ENCODE data around the gene CGGBP1. TPM values are rescaled to one million over a fixed set of nuclear protein-coding genes. Genes with fewer than 3 reads are reported as not detected.

The CGGBP1 gene
- polyA plus RNA-seq, 3 donors = 61.0 to 82.4 (median 68.7) TPM

- Histone ChIP-seq H4K20me1 (ENCODE audit: insufficient read depth, low read length) (peaks cover 59% of the 10 kb centered on the region), H3K27me3 (ENCODE audit: control insufficient read depth in 2 of 2, insufficient read depth in 2 of 2, low read length in 2 of 2) (no peaks in the 10 kb centered on the region), H2AFZ (ENCODE audit: insufficient read depth, low read depth, low read length, poor library complexity, severe bottlenecking) (peak overlapping the region; percentile 81), H3K4me1 (ENCODE audit: control insufficient read depth in 1 of 2, insufficient read depth in 2 of 2, low read length in 2 of 2) (peaks cover 25 to 45% of the 10 kb centered on the region in 2 donors), H3K36me3 (replicated peaks in 1 of 2; ENCODE audit: control insufficient read depth in 1 of 2, insufficient read depth in 2 of 2, low read length in 2 of 2) (peaks cover 25 to 34% of the 10 kb centered on the region in 2 donors), H3K79me2 (ENCODE audit: insufficient read depth, low read length) (peaks cover 84% of the 10 kb centered on the region), H3K9me3 (replicated peaks in 1 of 2; ENCODE audit: control insufficient read depth in 1 of 2, insufficient read depth in 1 of 2, low read length in 2 of 2) (no peaks in the 10 kb centered on the region), H3K27ac (ENCODE audit: low read depth in 1 of 2, low read length in 2 of 2) (peak overlapping the region; percentile 89 to 96), H3K4me3 (replicated peaks in 1 of 3; ENCODE audit: low read depth in 2 of 3, low read length in 3 of 3) (peak overlapping the region; percentile 78 to 96 (median 78)), H3K4me2 (replicated peaks; ENCODE audit: extremely low read depth, low read length, poor library complexity, severe bottlenecking) (peak overlapping the region; percentile 87), H3K9ac (ENCODE audit: insufficient read depth, low read length, poor library complexity, severe bottlenecking) (peak overlapping the region; percentile 87)
- DNase-seq = no peak
- intact Hi-C loops (cut with micrococcal nuclease) = loop anchor here (5.0 kb wide), 3 partner anchors 89 to 276 kb away; partner anchors contain the start of gene C3orf38 (in 1 of the 2)
- Mint-ChIP-seq H3K9me3 (peaks cover 0 to 2% (median 0%) of the 10 kb centered on the region in 7 donors), H3K27ac (peak overlapping the region; percentile 96 to 99 (median 98)), H3K4me3 (peak overlapping the region; percentile 98 to 99), H3K27me3 (ENCODE audit: low read depth in 3 of 3) (no peaks in the 10 kb centered on the region), H3K36me3 (peaks cover 27 to 30% of the 10 kb centered on the region in 2 donors), H3K4me1 (peaks cover 36% of the 10 kb centered on the region)
- under 1% methylated on average over 24 of the region's 24 CpGs for WGBS (ENCODE audit: insufficient coverage)
- no peak for TF ChIP-seq CTCF (IDR thresholded peaks at IDR 0.05)
Observed at GRCh38 chr3:88058306-88058580, 562 bp downstream of the CGGBP1 start.

- Mint-ChIP-seq H3K4me3 (peak overlapping the region; percentile 98 to 99), H3K4me1 (peaks cover 35% of the 10 kb centered on the region), H3K27me3 (ENCODE audit: low read depth in 3 of 3) (no peaks in the 10 kb centered on the region), H3K9me3 (peaks cover 0 to 2% (median 0%) of the 10 kb centered on the region in 7 donors), H3K36me3 (peaks cover 27 to 30% of the 10 kb centered on the region in 2 donors), H3K27ac (peak overlapping the region; percentile 86 to 99 (median 96))
- DNase-seq = no peak
- Histone ChIP-seq H3K79me2 (ENCODE audit: insufficient read depth, low read length) (peaks cover 79% of the 10 kb centered on the region), H3K4me2 (replicated peaks; ENCODE audit: extremely low read depth, low read length, poor library complexity, severe bottlenecking) (peak overlapping the region; percentile 87), H3K9me3 (replicated peaks in 1 of 2; ENCODE audit: control insufficient read depth in 1 of 2, insufficient read depth in 1 of 2, low read length in 2 of 2) (no peaks in the 10 kb centered on the region), H3K27ac (ENCODE audit: low read depth in 1 of 2, low read length in 2 of 2) (peak overlapping the region; percentile 89 to 96), H3K9ac (ENCODE audit: insufficient read depth, low read length, poor library complexity, severe bottlenecking) (peak overlapping the region; percentile 87), H3K27me3 (ENCODE audit: control insufficient read depth in 2 of 2, insufficient read depth in 2 of 2, low read length in 2 of 2) (no peaks in the 10 kb centered on the region), H4K20me1 (ENCODE audit: insufficient read depth, low read length) (peaks cover 57% of the 10 kb centered on the region), H3K36me3 (replicated peaks in 1 of 2; ENCODE audit: control insufficient read depth in 1 of 2, insufficient read depth in 2 of 2, low read length in 2 of 2) (peaks cover 25 to 34% of the 10 kb centered on the region in 2 donors), H3K4me1 (ENCODE audit: control insufficient read depth in 1 of 2, insufficient read depth in 2 of 2, low read length in 2 of 2) (peaks cover 25 to 45% of the 10 kb centered on the region in 2 donors), H2AFZ (ENCODE audit: insufficient read depth, low read depth, low read length, poor library complexity, severe bottlenecking) (peak overlapping the region; percentile 81), H3K4me3 (replicated peaks in 1 of 3; ENCODE audit: low read depth in 2 of 3, low read length in 3 of 3) (peak overlapping the region; percentile 78 to 96 (median 78))
- 0% methylated on average over 7 of the region's 16 CpGs for WGBS (ENCODE audit: insufficient coverage)
- intact Hi-C loops (cut with micrococcal nuclease) = loop anchor here (5.0 kb wide), 3 partner anchors 90 to 275 kb away; partner anchors contain the start of gene C3orf38 (in 1 of the 2)
- TF ChIP-seq CTCF (IDR thresholded peaks at IDR 0.05) = no peak
Observed at GRCh38 chr3:88057630-88058305, 1.0 kb downstream of the CGGBP1 start.

Measured in CD14-positive monocyte (primary cell).